IPS DF 6.9 (cell line): ENCODE measurements around the gene SH2D1B.
"Not testable (repeated sequence)": the region's sequence is repeated elsewhere in the genome, so short reads cannot be mapped to it uniquely, and the experiment has no call there.

ENCODE experiments used
- DNase-seq: peaks from one replicate; pipeline ENCODE4 v3.0.0-alpha.2; 2013; ENCODE audit warnings: low read depth, low spot score
- H3K27ac ChIP-seq: one replicate; pipeline ENCODE4 v1.5.1; 2013; ENCODE audit warnings: low read length, control low read depth
- H3K27me3 ChIP-seq: 2 replicates; pipeline ENCODE4 v1.6.1; 2013; ENCODE audit warnings: mild to moderate bottlenecking, low read length; ENCODE audit not compliant: control insufficient read depth, insufficient read depth
- H3K36me3 ChIP-seq: 2 replicates; pipeline ENCODE4 v1.6.1; 2013; ENCODE audit warnings: low read length; ENCODE audit not compliant: control insufficient read depth, insufficient read depth
- H3K4me1 ChIP-seq: 2 replicates; pipeline ENCODE4 v1.6.1; 2013; ENCODE audit warnings: low read length; ENCODE audit not compliant: control insufficient read depth, insufficient read depth
- H3K4me3 ChIP-seq: 2 replicates; pipeline ENCODE4 v1.5.1; 2013; ENCODE audit warnings: mild to moderate bottlenecking, low read length
- H3K9me3 ChIP-seq: 2 replicates; pipeline ENCODE4 v1.6.1; 2013; ENCODE audit warnings: low read length, inconsistent platforms; ENCODE audit not compliant: control insufficient read depth, insufficient read depth
- WGBS: extraction: QIAGEN DNeasy Blood & Tissue Kit; methylation state at CpG from one replicate; pipeline ENCODE4 v1.1.7; 2013; ENCODE audit warnings: mixed read lengths, missing lambda C conversion rate; ENCODE audit not compliant: insufficient read length, insufficient coverage; 5-methylcytosine and 5-hydroxymethylcytosine counted together

SH2D1B gene

DNA sequence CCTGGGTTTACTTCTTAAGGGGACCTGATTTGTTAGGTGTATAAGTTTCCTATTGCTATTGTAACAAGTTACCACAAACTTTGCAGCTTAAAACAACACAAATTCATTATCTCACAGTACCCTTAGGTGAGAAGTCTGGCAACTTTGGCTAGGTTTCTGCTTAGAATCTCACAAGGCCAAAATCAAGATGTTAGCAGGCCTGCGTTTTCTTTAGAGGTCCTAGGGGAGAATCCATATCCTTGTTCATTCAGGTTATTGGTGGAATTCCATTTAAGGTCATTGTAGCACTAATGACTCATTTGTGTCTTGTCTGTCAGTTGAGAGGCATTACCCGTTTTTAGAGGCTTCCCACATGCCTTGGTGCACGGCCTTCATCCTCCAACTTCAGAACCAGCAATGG is 8.2 kb upstream of the SH2D1B start:
- no peaks in the 10 kb centered on the region for H3K9me3 ChIP-seq
- H3K36me3 ChIP-seq = no peaks in the 10 kb centered on the region
- no peak overlapping the region for H3K27ac ChIP-seq
- DNase-seq = no peak
- H3K4me1 ChIP-seq = no peaks in the 10 kb centered on the region
- no peaks in the 10 kb centered on the region for H3K27me3 ChIP-seq
- no peak overlapping the region for H3K4me3 ChIP-seq
- WGBS = no CpG with 5 or more reads among the region's 3 CpGs

DNA sequence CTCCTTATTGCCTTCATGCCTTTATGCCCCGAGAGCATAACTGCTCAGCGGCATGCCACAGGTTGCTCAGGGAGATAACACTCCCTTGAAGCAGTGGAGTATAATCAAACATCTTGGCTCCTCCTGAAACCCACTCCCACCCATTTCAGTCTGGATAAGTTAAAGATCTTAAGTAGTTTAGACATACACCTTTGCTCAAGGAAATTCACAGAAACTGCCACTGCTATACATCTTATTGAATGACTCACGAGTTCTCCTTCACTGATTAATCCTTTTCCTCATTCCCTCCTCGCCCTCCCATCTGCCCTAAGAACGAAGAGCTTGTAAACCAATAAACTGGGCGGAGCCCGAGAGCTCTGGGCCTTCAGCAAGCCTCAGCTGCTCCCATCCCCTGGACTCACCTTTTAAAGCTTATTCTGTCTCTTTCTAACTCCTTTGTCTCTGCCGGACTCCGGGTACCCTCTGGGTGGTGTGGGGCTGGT is 7.6 kb upstream of the SH2D1B start:
- not testable (repeated sequence) for H3K4me3 ChIP-seq, H3K9me3 ChIP-seq, H3K36me3 ChIP-seq, H3K27ac ChIP-seq, H3K27me3 ChIP-seq, DNase-seq, H3K4me1 ChIP-seq
- no CpG with 5 or more reads among the region's 9 CpGs for WGBS

DNA sequence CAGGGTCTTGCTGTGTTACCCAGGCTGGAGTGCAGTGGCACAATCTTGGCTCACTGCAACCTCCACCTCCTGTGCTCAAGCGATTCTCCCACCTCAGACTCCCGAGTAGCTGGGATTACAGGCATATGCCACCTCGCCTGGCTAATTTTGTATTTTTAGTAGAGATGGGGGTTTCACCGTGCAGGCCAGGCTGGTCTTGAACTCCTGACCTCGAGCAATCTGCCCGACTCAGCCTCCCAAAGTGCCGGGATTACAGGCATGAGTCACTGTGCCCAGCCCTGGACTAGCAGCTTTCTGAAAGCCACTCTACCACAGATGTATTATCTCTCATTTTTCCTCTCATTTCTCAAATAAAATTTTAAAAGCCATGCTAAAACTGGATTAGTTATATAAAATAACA is 6.6 kb upstream of the SH2D1B start:
- H3K9me3 ChIP-seq, H3K4me1 ChIP-seq, H3K4me3 ChIP-seq, H3K36me3 ChIP-seq, DNase-seq, H3K27ac ChIP-seq, H3K27me3 ChIP-seq: not testable (repeated sequence)
- no CpG with 5 or more reads among the region's 7 CpGs for WGBS

DNA sequence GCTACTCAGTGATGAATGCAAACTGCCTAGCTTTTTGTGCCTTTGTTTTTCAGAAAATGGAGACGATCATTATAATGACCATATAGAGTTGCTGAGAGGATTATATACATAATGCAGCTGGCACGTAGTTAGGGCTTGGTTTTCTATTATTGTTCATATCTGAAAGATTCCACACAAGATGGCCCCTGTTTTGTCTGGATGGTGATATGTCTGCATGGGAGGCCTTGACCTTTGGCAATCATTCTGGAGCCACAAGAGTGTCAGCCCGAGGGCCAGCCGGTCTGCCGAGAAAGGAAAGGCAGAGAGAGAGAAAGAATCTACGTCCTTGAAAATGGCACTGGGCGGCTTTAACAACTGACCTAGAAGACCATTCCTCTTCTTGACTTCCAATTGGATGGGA is 5.7 kb upstream of the SH2D1B start:
- H3K4me1 ChIP-seq = no peaks in the 10 kb centered on the region
- H3K36me3 ChIP-seq = no peaks in the 10 kb centered on the region
- H3K27ac ChIP-seq = no peak overlapping the region
- no peaks in the 10 kb centered on the region for H3K27me3 ChIP-seq
- DNase-seq = no peak
- H3K4me3 ChIP-seq = no peak overlapping the region
- no CpG with 5 or more reads among the region's 7 CpGs for WGBS
- no peaks in the 10 kb centered on the region for H3K9me3 ChIP-seq

DNA sequence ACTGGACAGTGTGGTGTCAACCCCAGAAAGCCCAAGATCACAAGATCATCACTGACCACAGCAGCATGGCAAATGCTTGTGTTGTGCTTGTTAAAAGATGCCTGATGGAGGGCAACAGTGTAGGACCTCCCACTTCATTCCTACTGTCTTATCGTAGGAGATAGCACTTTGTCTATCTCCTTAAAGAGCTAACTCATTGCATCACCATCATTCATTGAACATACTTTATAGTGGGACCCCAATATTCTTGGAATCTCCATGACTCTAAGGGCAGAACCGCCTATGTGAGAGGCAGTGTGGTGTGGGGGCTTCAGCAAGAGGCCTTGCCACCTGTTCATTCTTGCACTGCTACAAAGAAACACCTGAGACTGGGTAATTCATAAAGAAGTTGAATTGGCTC is 5.0 kb upstream of the SH2D1B start:
- H3K9me3 ChIP-seq = no peaks in the 10 kb centered on the region
- H3K36me3 ChIP-seq = no peaks in the 10 kb centered on the region
- H3K27me3 ChIP-seq = no peaks in the 10 kb centered on the region
- H3K4me1 ChIP-seq = no peaks in the 10 kb centered on the region
- no peak overlapping the region for H3K4me3 ChIP-seq
- DNase-seq = no peak
- no peak overlapping the region for H3K27ac ChIP-seq
- WGBS = no CpG with 5 or more reads among the region's 2 CpGs

DNA sequence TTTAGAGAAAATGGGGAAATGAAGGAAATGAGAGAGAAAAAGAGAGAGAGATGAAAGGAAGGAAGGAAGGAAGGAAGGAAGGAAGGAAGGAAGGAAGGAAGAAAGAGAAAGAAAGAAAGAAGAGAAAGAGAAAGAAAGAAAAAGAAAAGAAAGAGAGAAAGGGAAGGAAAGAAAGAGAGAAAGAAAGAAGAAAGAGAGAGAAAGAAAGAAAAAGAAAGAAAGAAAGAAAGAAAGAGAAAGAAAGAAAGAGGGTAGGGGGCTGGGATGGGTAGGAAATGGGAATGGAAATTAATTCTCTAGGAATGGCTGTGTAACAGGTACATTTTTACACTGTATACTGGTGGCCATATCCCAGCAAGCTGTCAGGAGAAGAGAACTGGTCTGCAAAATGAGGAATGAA is 4.3 kb upstream of the SH2D1B start:
- Histone ChIP-seq H3K4me3 (no peak overlapping the region), H3K27ac (no peak overlapping the region), H3K9me3 (no peaks in the 10 kb centered on the region), H3K4me1 (no peaks in the 10 kb centered on the region), H3K36me3 (no peaks in the 10 kb centered on the region), H3K27me3 (no peaks in the 10 kb centered on the region)
- no peak for DNase-seq

DNA sequence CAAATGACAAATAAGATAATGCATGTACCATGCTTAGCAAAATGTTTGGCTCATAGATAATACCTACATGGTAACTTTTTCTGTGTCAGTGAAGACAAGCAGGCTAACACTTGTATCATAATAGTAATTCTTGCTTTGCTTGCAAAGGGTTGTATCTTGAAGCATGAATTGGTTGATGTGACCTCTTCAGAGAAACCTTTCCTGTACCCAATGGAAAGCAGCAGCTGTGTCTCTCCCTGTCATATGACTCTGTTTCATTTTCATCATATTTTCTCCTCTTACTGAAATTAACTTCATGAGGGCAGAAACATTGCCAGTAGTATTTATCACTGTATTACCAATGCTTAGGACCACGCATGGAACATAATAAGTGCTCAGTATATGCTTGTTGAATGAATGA is 4.4 kb downstream of the SH2D1B start:
- Histone ChIP-seq H3K27ac (no peak overlapping the region), H3K4me3 (no peak overlapping the region), H3K4me1 (no peaks in the 10 kb centered on the region), H3K27me3 (no peaks in the 10 kb centered on the region), H3K9me3 (no peaks in the 10 kb centered on the region), H3K36me3 (no peaks in the 10 kb centered on the region)
- DNase-seq = no peak
- WGBS = no CpG with 5 or more reads among the region's 1 CpG

DNA sequence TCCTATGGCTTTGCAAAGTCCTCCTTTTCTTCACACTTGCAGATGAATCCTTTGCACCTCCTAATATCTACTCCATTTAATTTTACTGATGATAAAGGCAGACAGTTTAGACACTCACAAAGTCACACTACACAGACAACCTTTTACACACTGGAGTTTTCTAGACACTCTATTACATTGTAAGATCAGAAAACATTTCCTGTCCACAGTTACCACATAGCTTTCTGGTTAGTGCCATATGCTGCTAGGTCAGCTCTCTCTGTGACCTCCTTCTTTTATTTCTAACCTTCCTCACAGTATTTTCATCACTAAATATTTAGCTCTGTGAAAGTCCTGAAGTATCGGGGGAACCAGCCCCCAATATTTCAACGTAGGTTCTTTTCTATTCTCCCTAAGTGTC is 5.1 kb downstream of the SH2D1B start:
- Histone ChIP-seq H3K4me3 (no peak overlapping the region), H3K27ac (no peak overlapping the region), H3K36me3 (no peaks in the 10 kb centered on the region), H3K27me3 (no peaks in the 10 kb centered on the region), H3K9me3 (no peaks in the 10 kb centered on the region), H3K4me1 (no peaks in the 10 kb centered on the region)
- DNase-seq = no peak
- WGBS = no CpG with 5 or more reads among the region's 2 CpGs

DNA sequence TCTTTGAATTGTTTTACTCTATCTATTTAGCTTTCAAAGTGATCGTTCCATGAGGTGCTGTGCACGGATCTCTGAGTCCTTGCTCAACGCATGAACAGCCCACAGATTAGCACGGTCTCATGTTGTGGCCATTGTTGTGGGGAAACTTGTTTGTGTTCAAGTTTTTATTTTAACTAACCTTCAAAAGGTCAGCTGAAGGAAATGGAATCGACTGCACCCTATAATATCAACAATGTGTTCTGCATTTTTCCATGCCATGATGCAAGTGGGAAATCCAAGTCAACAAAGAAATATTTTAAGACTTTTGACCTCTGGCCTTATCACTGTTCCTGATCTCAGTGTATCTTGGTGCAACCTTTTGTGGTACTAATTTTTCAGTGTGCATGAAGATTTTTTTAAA is 6.1 kb downstream of the SH2D1B start:
- no peaks in the 10 kb centered on the region for H3K4me1 ChIP-seq
- H3K36me3 ChIP-seq = no peaks in the 10 kb centered on the region
- no peak overlapping the region for H3K4me3 ChIP-seq
- no peaks in the 10 kb centered on the region for H3K27me3 ChIP-seq
- no peak overlapping the region for H3K27ac ChIP-seq
- no peak for DNase-seq
- no peaks in the 10 kb centered on the region for H3K9me3 ChIP-seq
- no CpG with 5 or more reads among the region's 5 CpGs for WGBS

DNA sequence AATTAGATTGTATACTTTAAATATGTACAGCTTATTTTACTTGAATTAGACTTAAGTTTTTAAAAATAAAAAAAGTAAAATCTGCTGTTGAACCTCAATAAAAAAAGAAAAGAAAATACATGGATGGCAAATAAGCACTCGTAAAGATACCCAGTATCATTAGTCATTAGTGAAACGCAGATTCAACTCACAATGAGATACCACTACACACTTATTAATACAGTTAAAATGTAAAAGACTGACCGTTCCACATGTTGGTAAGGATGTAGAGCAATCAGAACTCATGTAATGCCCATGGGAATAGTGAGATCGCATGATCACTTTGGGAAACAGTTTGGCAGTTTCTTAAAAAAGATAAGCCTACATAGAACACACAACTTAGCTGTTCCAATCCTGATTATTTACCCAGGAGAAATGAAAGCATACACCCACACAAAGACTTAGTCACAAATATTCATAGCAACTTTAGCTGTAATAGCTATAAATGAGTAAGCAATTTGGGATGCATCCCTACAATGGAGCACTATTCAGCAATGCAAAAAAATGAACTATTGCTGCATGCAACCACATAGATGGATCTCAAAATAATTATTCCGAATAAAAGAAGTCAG is 7.3 kb downstream of the SH2D1B start:
- Histone ChIP-seq H3K4me1 (no peaks in the 10 kb centered on the region), H3K27me3 (no peaks in the 10 kb centered on the region), H3K36me3 (no peaks in the 10 kb centered on the region), H3K4me3 (no peak overlapping the region), H3K27ac (no peak overlapping the region), H3K9me3 (no peaks in the 10 kb centered on the region)
- WGBS = no CpG with 5 or more reads among the region's 5 CpGs
- no peak for DNase-seq

DNA sequence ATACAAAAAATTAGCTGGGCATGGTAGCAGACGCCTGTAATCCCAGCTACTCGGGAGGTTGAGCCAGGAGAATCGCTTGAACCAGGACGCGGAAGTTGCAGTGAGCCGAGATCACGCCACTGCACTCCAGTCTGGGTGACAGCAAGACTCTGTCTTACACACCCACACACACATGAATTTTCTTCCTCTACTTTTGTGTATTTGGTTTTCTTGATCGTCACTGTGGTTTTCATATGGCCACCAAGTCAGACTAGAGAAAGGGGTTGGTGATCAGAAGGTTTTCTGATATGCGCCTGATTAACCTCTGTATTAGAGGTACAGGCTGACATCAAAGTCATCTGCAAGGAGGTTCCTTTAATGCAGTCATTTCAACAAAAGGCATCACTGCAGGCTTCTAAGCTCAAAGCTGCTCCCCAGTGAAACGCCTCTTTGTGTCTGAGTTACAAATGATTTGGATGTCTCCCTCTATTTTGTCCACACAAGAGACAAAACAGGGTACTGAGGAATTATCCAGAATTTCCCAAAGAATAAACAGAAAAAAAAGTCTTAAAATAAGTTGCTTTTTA is 11.1 kb downstream of the SH2D1B start:
- H3K4me3 ChIP-seq = no peak overlapping the region
- DNase-seq = no peak
- no peaks in the 10 kb centered on the region for H3K27me3 ChIP-seq
- WGBS = no CpG with 5 or more reads among the region's 10 CpGs
- peaks cover 4% of the 10 kb centered on the region; the same call in 1 of the 2 replicates for H3K4me1 ChIP-seq
- no peaks in the 10 kb centered on the region for H3K9me3 ChIP-seq
- H3K27ac ChIP-seq = no peak overlapping the region
- H3K36me3 ChIP-seq = no peaks in the 10 kb centered on the region
